Muscle layer of colon (tissue), 2 donors: Measurements from ENCODE around the gene SLC34A1.
"Not testable (repeated sequence)": the region's sequence is repeated elsewhere in the genome, so short reads cannot be mapped to it uniquely, and the experiment has no call there.

Source experiments
- H3K27ac ChIP-seq: one replicate; pipeline ENCODE4 v1.7.0; 2013; ENCODE audit warnings: low read depth, mild to moderate bottlenecking, low read length, moderate library complexity
- H3K27me3 ChIP-seq, 2 donors: one replicate each; pipeline ENCODE4 v1.7.0; 2013; ENCODE audit warnings: low read length in 2 of 2, mild to moderate bottlenecking in 2 of 2; ENCODE audit not compliant: insufficient read depth in 2 of 2, control insufficient read depth in 1 of 2
- H3K36me3 ChIP-seq: one replicate; pipeline ENCODE4 v1.7.0; 2013; ENCODE audit warnings: mild to moderate bottlenecking, low read length; ENCODE audit not compliant: insufficient read depth
- H3K4me1 ChIP-seq: one replicate; pipeline ENCODE4 v1.7.0; 2013; ENCODE audit warnings: mild to moderate bottlenecking, low read length; ENCODE audit not compliant: insufficient read depth
- H3K4me3 ChIP-seq, 2 donors: one replicate each; pipeline ENCODE4 v1.7.0; 2013; ENCODE audit warnings: low read length in 2 of 2, low read depth in 1 of 2, mild to moderate bottlenecking in 1 of 2, moderate library complexity in 1 of 2
- H3K9ac ChIP-seq: one replicate; pipeline ENCODE4 v1.7.0; 2013; ENCODE audit warnings: low read length
- H3K9me3 ChIP-seq: one replicate; pipeline ENCODE4 v1.7.0; 2013; ENCODE audit warnings: mild to moderate bottlenecking, low read length
- donor health status: abdominal sarcoma.
- donor health status: Adenocarcinoma of cecum.

The SLC34A1 gene

DNA sequence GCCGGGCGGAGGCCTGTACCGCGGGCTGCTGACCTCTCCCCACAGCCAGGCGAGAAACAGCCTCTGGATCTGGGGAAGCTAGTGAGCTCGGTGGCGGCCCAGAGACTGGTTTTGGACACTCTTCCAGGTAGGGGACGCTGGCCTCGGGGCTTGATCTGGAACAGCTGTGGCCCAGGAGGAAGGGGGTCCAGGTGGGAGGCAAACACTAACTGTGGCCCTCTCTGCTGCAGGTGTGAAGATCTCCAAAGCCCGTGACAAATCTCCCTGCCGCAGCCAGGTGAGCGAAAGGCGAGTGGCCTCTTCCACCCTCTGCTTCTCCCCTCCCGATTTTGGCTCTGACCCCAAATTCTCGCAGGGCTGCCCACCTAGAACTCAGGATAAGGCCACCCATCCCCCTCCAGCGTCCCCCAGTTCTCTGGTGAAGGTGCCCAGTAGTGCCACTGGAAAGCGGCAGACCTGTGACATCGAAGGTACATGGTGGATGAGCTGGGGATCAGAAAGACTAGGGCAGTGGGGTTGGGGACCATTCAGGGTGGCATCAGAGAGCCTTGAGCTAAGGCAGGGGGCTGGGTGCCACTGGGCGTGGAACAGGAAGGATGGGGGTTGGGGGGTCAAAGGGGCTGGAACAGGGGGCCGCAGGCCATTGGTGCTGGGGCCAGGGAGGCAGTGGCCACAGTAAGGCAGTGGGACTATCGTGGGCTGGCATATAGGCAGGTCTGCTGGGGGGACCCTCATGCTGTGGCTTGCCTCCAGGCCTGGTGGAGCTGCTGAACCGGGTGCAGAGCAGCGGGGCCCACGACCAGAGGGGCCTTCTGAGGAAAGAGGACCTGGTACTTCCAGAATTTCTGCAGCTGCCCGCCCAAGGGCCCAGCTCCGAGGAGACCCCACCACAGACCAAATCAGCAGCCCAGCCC lies 12.9 kb upstream of the SLC34A1 start:
- Histone ChIP-seq H3K36me3 (no peaks in the 10 kb centered on the region), H3K9me3 (no peaks in the 10 kb centered on the region), H3K9ac (no peak overlapping the region), H3K4me1 (peaks cover 16% of the 10 kb centered on the region), H3K27me3 (no peaks in the 10 kb centered on the region), H3K27ac (no peak overlapping the region), H3K4me3 (peak overlapping the region; percentile 11 to 43)

DNA sequence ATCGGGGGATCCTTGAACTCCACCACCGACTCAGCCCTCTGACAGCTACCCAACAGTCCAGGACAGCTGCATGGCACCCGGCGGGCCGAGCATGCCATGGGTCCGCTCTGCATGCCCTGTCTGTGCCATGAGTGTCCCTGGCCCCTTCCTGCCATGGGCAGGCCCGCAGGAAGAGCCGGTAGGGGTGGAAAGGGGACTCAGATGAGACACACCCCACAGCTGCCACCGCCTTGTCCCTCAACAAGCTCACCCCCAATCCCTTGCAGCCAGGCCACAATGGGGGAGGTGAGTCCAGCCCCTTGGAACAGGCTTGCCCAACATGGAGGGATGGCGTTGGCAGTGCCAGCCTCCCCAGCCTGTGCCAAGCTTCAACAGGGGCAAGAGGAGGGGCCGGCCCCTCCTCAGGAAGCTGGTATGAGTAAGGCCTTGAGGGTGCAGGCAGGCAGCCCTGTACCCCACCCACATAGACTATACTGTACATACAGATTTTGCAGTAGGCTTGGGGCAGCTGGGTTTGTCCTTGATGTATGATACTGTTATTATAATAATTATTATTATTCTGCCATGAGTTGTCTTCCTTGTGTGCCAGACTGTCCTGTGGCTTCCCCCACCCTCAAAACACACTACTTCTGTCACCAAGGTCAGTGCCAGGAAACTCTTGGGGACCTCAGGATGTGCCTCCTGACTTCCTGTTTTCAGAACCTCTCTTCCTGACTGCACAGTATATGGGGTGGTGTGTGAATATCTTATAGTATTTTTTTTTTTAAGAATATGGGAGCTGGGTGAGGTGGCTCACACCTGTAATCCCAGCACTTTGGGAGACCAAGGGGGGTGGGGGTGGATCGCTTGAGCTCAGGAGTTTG lies 12.0 kb upstream of the SLC34A1 start:
- Histone ChIP-seq H3K4me1 (peaks cover 13% of the 10 kb centered on the region), H3K9me3 (no peaks in the 10 kb centered on the region), H3K27ac (no peak overlapping the region), H3K36me3 (no peaks in the 10 kb centered on the region), H3K9ac (no peak overlapping the region), H3K27me3 (no peaks in the 10 kb centered on the region), H3K4me3 (no peak overlapping the region)

- peaks cover 6% of the 10 kb centered on the region for H3K4me1 ChIP-seq
- H3K9me3 ChIP-seq = no peaks in the 10 kb centered on the region
- H3K4me3 ChIP-seq = no peak overlapping the region
- no peaks in the 10 kb centered on the region for H3K36me3 ChIP-seq
- no peak overlapping the region for H3K27ac ChIP-seq
- H3K9ac ChIP-seq = no peak overlapping the region
- H3K27me3 ChIP-seq = no peaks in the 10 kb centered on the region
These were observed 11.3 kb upstream of the SLC34A1 start for GRCh38 chr5:177372910-177373309.

GRCh38 chr5:177373806-177374205 lies 10.4 kb upstream of the SLC34A1 start:
- no peak overlapping the region for H3K27ac ChIP-seq

DNA sequence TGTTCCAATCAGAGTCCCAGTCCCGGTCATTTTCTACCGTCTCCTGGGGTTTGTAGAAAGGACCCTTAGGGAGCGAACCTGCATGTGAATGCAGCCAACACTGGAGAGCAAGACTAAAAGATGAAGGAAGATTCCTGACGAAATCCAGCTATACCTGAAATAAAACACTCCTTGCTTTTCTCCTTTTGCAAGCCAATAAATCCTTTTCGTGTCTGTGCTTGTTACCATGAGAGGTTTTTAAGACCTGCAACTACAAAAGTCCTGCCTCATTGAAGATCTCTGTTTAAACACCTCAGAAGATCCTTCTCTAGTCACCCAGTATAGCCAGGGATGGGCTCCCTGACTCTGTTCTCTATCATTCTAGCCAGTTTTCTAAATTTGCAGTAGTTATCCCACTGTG lies 10.0 kb upstream of the SLC34A1 start:
- no peaks in the 10 kb centered on the region for H3K36me3 ChIP-seq
- no peak overlapping the region for H3K27ac ChIP-seq
- H3K4me1 ChIP-seq = peaks cover 6% of the 10 kb centered on the region
- H3K9ac ChIP-seq = no peak overlapping the region
- no peaks in the 10 kb centered on the region for H3K9me3 ChIP-seq
- no peaks in the 10 kb centered on the region for H3K27me3 ChIP-seq
- H3K4me3 ChIP-seq = no peak overlapping the region

More at GRCh38 chr5:177373806-177374205, 10.4 kb upstream of the SLC34A1 start:
- Histone ChIP-seq H3K4me1 (peaks cover 6% of the 10 kb centered on the region), H3K4me3 (no peak overlapping the region), H3K9ac (no peak overlapping the region), H3K36me3 (no peaks in the 10 kb centered on the region), H3K27me3 (no peaks in the 10 kb centered on the region), H3K9me3 (no peaks in the 10 kb centered on the region)

DNA sequence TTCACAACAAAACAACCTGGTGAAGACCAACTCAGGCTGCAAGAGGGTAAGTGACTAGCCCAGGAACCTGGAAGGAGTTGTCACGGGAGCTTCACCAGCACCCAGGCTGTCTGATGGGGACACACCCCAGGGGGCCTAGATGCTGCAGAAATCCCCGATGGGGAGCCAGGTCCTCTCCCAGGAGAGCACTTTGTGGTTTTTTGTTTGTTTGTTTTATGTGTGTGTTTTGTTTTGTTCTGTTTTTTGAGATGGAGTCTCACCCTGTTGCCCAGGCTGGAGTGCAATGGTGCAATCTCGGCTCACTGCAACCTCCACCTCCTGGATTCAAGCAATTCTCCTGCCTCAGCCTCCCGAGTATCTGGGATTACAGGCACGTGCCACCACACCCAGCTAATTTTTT lies 8.7 kb upstream of the SLC34A1 start:
- not testable (repeated sequence) for H3K9me3 ChIP-seq, H3K36me3 ChIP-seq, H3K4me1 ChIP-seq, H3K27me3 ChIP-seq, H3K4me3 ChIP-seq, H3K9ac ChIP-seq, H3K27ac ChIP-seq

DNA sequence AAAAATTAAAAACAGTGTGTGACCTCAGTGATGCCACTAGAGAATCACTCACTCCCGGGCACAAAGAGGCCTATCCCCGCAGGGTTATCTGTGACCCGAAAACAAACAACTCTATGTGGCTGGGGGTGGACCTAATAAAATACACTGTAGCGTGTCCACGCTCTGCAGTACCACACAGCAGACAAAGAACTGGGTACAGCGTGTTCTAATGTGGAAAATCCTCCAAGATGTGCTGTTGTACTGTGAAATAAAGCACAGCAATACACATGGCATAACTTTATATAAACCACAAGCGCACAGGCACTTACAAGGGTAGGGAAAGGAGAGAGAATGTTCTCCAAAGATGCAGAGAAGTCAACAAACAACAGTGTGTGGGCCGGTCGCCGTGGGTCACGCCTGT lies 8.1 kb upstream of the SLC34A1 start:
- H3K4me3 ChIP-seq = no peak overlapping the region
- no peaks in the 10 kb centered on the region for H3K9me3 ChIP-seq
- H3K9ac ChIP-seq = no peak overlapping the region
- no peak overlapping the region for H3K27ac ChIP-seq
- no peaks in the 10 kb centered on the region for H3K36me3 ChIP-seq
- H3K27me3 ChIP-seq = no peaks in the 10 kb centered on the region
- peaks cover 5% of the 10 kb centered on the region for H3K4me1 ChIP-seq

- Histone ChIP-seq H3K4me3 (no peak overlapping the region), H3K27ac (no peak overlapping the region), H3K9ac (no peak overlapping the region), H3K4me1 (no peaks in the 10 kb centered on the region), H3K36me3 (no peaks in the 10 kb centered on the region), H3K9me3 (no peaks in the 10 kb centered on the region), H3K27me3 (no peaks in the 10 kb centered on the region)
These were observed 6.1 kb upstream of the SLC34A1 start for GRCh38 chr5:177377851-177378776.

GRCh38 chr5:177378884-177379883 lies 5.0 kb upstream of the SLC34A1 start:
- Histone ChIP-seq H3K4me1 (no peaks in the 10 kb centered on the region), H3K9ac (no peak overlapping the region), H3K9me3 (no peaks in the 10 kb centered on the region), H3K27ac (no peak overlapping the region), H3K36me3 (no peaks in the 10 kb centered on the region), H3K27me3 (no peaks in the 10 kb centered on the region), H3K4me3 (no peak overlapping the region)

- peaks cover 0 to 3% of the 10 kb centered on the region in 2 donors for H3K27me3 ChIP-seq
- no peak overlapping the region for H3K27ac ChIP-seq
- no peak overlapping the region for H3K4me3 ChIP-seq
- no peak overlapping the region for H3K9ac ChIP-seq
- no peaks in the 10 kb centered on the region for H3K4me1 ChIP-seq
- no peaks in the 10 kb centered on the region for H3K9me3 ChIP-seq
- no peaks in the 10 kb centered on the region for H3K36me3 ChIP-seq
These were observed 3.5 kb upstream of the SLC34A1 start for GRCh38 chr5:177380805-177381126.
